Left ventricle myocardium inferior (tissue), 1 donor: Measurements from ENCODE around the gene ARIH2. TPM values are rescaled to one million over a fixed set of nuclear protein-coding genes. Genes with fewer than 3 reads are reported as not detected.

Source experiments
- DNase-seq: peaks from one replicate; pipeline ENCODE4 v3.0.0-alpha.2; 2020
- H3K27ac ChIP-seq: fragments of 200-600 bp; replicated peaks from 2 replicates; pipeline ENCODE4 v1.8.0; 2021
- H3K27me3 ChIP-seq: fragments of 200-600 bp; 2 replicates; pipeline ENCODE4 v1.8.0; 2021; ENCODE audit warnings: low read depth
- H3K36me3 ChIP-seq: fragments of 200-600 bp; 2 replicates; pipeline ENCODE4 v1.8.0; 2021
- H3K4me1 ChIP-seq: fragments of 200-600 bp; 2 replicates; pipeline ENCODE4 v1.8.0; 2021
- H3K4me3 ChIP-seq: fragments of 200-600 bp; 2 replicates; pipeline ENCODE4 v1.8.0; 2021; ENCODE audit warnings: mild to moderate bottlenecking, moderate library complexity
- H3K9me3 ChIP-seq: fragments of 200-600 bp; replicated peaks from 2 replicates; pipeline ENCODE4 v1.8.0; 2021
- CTCF ChIP-seq: fragments of 200-600 bp; IDR thresholded peaks from 2 replicates; pipeline ENCODE4 v1.8.0; 2021; ENCODE audit warnings: antibody characterized with exemption, mild to moderate bottlenecking, borderline replicate concordance
- intact Hi-C: fragments of 100-400 bp; cut with micrococcal nuclease; formaldehyde crosslinking; loops from one replicate; pipeline ENCODE4 v1.11.0; 2022
- total RNA-seq: library from RNA; stranded (reverse); fragmentation: NEBNext Ultra II Directional; extraction: Animal tissue kit (Norgen Biotek cat#: 25700); gene quantifications from one replicate; pipeline ENCODE4 v1.2.1, GENCODE V29; 2021
- donor health status: DM: no; HTN: yes; CAD: no; lungs with severe emphysema.

Gene ARIH2
- total RNA-seq, 1 donor from 2014 or later: 180 TPM

- H3K27ac ChIP-seq: peak overlapping the region; percentile 36
- H3K4me3 ChIP-seq: no peak overlapping the region
- TF ChIP-seq CTCF: no peak
- H3K36me3 ChIP-seq: peaks cover 20% of the 10 kb centered on the region
- H3K4me1 ChIP-seq: peaks cover 47% of the 10 kb centered on the region
- no peak for DNase-seq
- intact Hi-C loops: no loop called here
- no peaks in the 10 kb centered on the region for H3K27me3 ChIP-seq
- no peaks in the 10 kb centered on the region for H3K9me3 ChIP-seq
Measured at GRCh38 chr3:48938689-48939088, 20.0 kb downstream of the ARIH2 start.

- Histone ChIP-seq H3K27ac (peak overlapping the region; percentile 88), H3K36me3 (peaks cover 4% of the 10 kb centered on the region), H3K4me3 (no peak overlapping the region), H3K4me1 (peaks cover 65% of the 10 kb centered on the region), H3K27me3 (no peaks in the 10 kb centered on the region), H3K9me3 (no peaks in the 10 kb centered on the region)
- TF ChIP-seq CTCF: no peak
- intact Hi-C loops: no loop called here
- DNase-seq: no peak
Measured at GRCh38 chr3:48945432-48945831, 26.8 kb downstream of the ARIH2 start.

GRCh38 chr3:48945891-48946549 lies 27.4 kb downstream of the ARIH2 start:
- no peaks in the 10 kb centered on the region for H3K9me3 ChIP-seq
- DNase-seq: no peak

GRCh38 chr3:48949376-48949717 lies 30.7 kb downstream of the ARIH2 start:
- Histone ChIP-seq H3K27me3 (no peaks in the 10 kb centered on the region), H3K9me3 (no peaks in the 10 kb centered on the region), H3K27ac (peak overlapping the region; percentile 88), H3K36me3 (peaks cover 21% of the 10 kb centered on the region), H3K4me3 (peak overlapping the region; percentile 54), H3K4me1 (peaks cover 69% of the 10 kb centered on the region)
- DNase-seq: no peak
- TF ChIP-seq CTCF: no peak
- intact Hi-C loops: no loop called here

More at GRCh38 chr3:48945891-48946549, 27.4 kb downstream of the ARIH2 start:
- no peak overlapping the region for H3K4me3 ChIP-seq
- H3K27ac ChIP-seq: peak overlapping the region; percentile 88
- H3K4me1 ChIP-seq: peaks cover 70% of the 10 kb centered on the region
- intact Hi-C loops: no loop called here
- no peaks in the 10 kb centered on the region for H3K27me3 ChIP-seq
- TF ChIP-seq CTCF: no peak
- peaks cover 4% of the 10 kb centered on the region for H3K36me3 ChIP-seq

- peak overlapping the region; percentile 54 for H3K4me3 ChIP-seq
- H3K4me1 ChIP-seq: peaks cover 69% of the 10 kb centered on the region
- intact Hi-C loops: no loop called here
- peaks cover 22% of the 10 kb centered on the region for H3K36me3 ChIP-seq
- no peaks in the 10 kb centered on the region for H3K9me3 ChIP-seq
- no peak for DNase-seq
- peak overlapping the region; percentile 88 for H3K27ac ChIP-seq
- TF ChIP-seq CTCF: no peak
- no peaks in the 10 kb centered on the region for H3K27me3 ChIP-seq
Measured at GRCh38 chr3:48950051-48950450, 31.4 kb downstream of the ARIH2 start.
